ENCODE data around the gene ATN1.

ATN1 gene

DNA sequence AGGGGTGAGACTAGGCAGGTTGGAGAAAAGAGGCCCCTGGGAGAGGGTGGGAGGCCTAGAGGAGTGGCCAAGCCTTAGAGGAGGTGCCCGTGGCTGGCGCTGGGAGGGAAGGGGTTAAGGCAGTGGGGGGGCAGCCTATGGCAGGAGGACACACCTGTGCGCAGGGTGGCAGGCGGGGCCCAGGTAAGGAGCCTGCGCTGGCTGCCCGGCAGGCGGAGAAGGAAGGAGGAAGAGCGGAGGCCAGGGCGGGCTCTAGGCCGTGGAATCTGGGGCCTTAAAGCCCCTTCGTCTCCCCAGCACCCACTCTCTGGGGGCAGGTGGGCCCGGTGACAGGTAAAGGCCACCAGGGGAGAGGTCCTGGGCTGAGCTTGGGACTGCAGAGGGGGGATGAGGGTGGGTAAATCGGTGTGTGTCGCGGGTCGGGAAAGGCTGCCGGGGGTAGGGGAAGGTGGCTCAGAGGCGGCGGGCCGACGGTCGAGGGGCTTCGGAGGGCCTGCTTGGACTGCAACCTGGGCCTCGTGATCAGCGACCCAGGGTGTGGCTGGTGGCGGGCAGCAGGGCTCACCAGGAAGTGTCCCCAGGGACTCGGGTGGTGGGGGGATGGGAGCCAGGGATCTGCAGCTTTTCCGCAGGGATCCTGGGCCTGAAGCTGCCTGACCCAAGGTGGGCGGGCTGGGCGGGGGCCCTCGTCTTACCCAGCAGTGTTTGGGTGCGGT lies 35.4 kb downstream of the ATN1 start:
- ChIA-PET POLR2A (interaction anchor here (0.6 to 11.3 kb wide), 5 partner anchors 12 to 1064 kb away, joined by 3 to 147 read pairs (median 4); partner anchors contain the start of genes C12orf57, PTPN6, RNU7-1 and SPSB2), CTCF (interaction anchor here (1.7 to 13.5 kb wide), 6 partner anchors 7 to 95 kb away, joined by 12 to 530 read pairs (median 22); partner anchors contain the start of genes C12orf57, PTPN6, RNU7-1 and TPI1)
- DNase-seq (ENCODE audit: extremely low spot score): no peak
- no peak for TF ChIP-seq CTCF (IDR thresholded peaks at IDR 0.05; ENCODE audit: control extremely low read depth, extremely low read depth, low read depth, missing control alignments)

DNA sequence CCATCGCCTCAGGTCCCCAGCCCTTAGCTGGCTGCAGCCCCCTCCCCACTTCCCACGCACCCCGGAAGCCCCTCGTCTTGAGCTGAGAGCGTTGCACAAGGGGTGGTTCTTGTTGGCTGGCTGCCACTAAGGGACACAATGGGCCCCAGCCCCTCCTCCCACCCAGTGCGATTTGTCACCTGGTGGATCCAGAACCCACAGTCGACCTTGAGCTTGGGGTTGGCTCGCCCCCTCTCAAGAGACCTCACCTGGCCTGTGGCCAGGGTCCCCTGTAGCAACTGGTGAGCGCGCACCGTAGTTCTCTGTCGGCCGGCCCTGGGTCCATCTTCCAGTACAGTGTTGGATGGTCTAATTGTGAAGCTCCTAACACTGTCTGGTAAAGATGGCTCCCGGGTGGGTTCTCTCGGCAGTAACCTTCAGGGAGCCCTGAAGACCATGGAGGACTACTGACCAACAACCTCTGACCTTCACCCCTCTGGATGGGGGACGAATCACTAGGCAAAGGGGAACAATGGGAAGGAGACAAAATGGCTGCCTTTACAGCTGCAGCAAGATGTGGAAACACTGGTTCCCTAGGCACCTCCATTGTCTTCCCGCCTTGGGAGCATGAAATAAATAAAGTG lies 36.1 kb downstream of the ATN1 start:
- ChIA-PET POLR2A (interaction anchor here (0.7 to 11.3 kb wide), 3 partner anchors 13 to 1063 kb away, joined by 3 to 147 read pairs (median 8); partner anchors contain the start of genes C12orf57, PTPN6 and RNU7-1), CTCF (interaction anchor here (0.9 to 13.5 kb wide), 14 partner anchors 8 to 149 kb away, joined by 3 to 530 read pairs (median 6); partner anchors contain the start of genes C12orf57, PTPN6, RNU7-1 and SPSB2)
- no peak for DNase-seq (ENCODE audit: extremely low spot score)
- TF ChIP-seq CTCF (IDR thresholded peaks at IDR 0.05; ENCODE audit: control extremely low read depth, extremely low read depth, low read depth, missing control alignments): no peak

DNA sequence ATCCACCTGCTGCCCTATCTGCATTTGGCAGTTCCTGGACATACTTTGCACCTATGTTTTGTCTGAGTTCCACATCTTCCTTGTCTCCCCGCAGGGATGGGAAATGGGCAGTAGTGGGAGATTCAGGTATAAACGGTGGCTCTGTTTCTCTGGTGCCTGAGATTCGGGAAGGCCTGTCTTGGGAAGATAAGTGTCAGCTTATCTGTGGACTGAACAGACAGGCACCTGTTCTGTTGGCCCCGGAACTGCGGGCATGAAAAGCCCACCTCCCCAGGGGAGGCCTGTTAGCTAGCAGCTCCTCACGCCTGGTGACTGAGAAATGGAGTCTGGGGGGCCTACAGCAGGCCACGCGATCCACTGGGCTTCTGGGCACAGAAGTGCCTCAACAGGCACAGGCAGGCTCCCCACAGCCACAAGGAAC lies 36.9 kb downstream of the ATN1 start:
- ChIA-PET CTCF (interaction anchor here (0.6 to 13.5 kb wide), 29 partner anchors 9 to 272 kb away, joined by 3 to 530 read pairs (median 4); partner anchors contain the start of genes C12orf57, PTPN6, RNU7-1 and SPSB2), POLR2A (interaction anchor here (0.7 to 11.3 kb wide), 4 partner anchors 13 to 97 kb away, joined by 3 to 147 read pairs (median 6); partner anchors contain the start of genes C12orf57, PTPN6, RNU7-1 and SPSB2)
- TF ChIP-seq CTCF (IDR thresholded peaks at IDR 0.05; ENCODE audit: control extremely low read depth, extremely low read depth, low read depth, missing control alignments): no peak
- no peak for DNase-seq (ENCODE audit: extremely low spot score)

- DNase-seq (ENCODE audit: extremely low spot score): peak; percentile 84
- CTCF ChIA-PET: interaction anchor here (0.6 to 13.5 kb wide), 29 partner anchors 9 to 273 kb away, joined by 3 to 530 read pairs (median 4); partner anchors contain the start of genes C12orf57, PTPN6, RNU7-1 and SPSB2
- POLR2A ChIA-PET: interaction anchor here (0.7 to 11.3 kb wide), 4 partner anchors 14 to 98 kb away, joined by 3 to 147 read pairs (median 6); partner anchors contain the start of genes C12orf57, PTPN6, RNU7-1 and SPSB2
- peak; percentile 98 for TF ChIP-seq CTCF (IDR thresholded peaks at IDR 0.05; ENCODE audit: control extremely low read depth, extremely low read depth, low read depth, missing control alignments)
These were observed 37.4 kb downstream of the ATN1 start for GRCh38 chr12:6965026-6965661.

DNA sequence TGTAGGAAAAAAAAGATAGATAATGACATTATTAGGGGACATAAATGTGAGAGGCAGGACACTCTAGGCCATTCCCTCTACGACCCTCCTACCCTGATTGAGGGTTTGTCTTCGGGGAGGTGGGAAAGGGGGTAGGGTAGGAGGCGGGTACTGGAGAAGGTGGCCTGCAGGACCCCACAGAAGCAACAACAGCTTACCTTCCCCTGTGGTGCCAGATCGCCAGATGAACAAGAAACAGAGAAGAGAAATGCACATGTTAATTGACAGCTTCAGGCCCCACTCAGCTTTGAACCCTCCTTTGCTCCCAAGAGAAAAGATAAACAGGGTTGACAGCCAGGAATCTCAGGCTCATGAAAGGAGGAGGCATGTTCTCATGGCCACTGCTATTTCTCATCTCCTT lies 38.0 kb downstream of the ATN1 start:
- CTCF ChIA-PET: interaction anchor here (1.2 to 13.5 kb wide), 7 partner anchors 10 to 97 kb away, joined by 3 to 530 read pairs (median 13); partner anchors contain the start of genes C12orf57, LPCAT3, PTPN6 and RNU7-1
- no peak for DNase-seq (ENCODE audit: extremely low spot score)
- POLR2A ChIA-PET: interaction anchor here (1.4 to 11.3 kb wide), 2 partner anchors 21 to 98 kb away, joined by 3 to 147 read pairs; partner anchors contain the start of genes C12orf57, RNU7-1 and TPI1
- no peak for TF ChIP-seq CTCF (IDR thresholded peaks at IDR 0.05; ENCODE audit: control extremely low read depth, extremely low read depth, low read depth, missing control alignments)

Data from GM10248 (cell line).